HG03439 (cell line): ENCODE measurements around the gene SPTY2D1.

ENCODE experiments used
- ATAC-seq: cut with Tn5 transposase; IDR thresholded peaks from one replicate; pipeline ENCODE4 v1.9.1; 2021; ENCODE audit warnings: mild to moderate bottlenecking, moderate library complexity; ENCODE audit not compliant: unreplicated experiment

Gene SPTY2D1

GRCh38 chr11:18567081-18567480 is 67.1 kb downstream of the SPTY2D1 start:
- ATAC-seq = no peak

- ATAC-seq = no peak
Measured at GRCh38 chr11:18566406-18566805, 67.7 kb downstream of the SPTY2D1 start.

GRCh38 chr11:18564149-18564548 is 70.0 kb downstream of the SPTY2D1 start:
- no peak for ATAC-seq

GRCh38 chr11:18563090-18563730 is 70.9 kb downstream of the SPTY2D1 start:
- ATAC-seq = no peak
